CD14-positive monocyte (primary cell): ENCODE results near the gene ERBB4. TPM values are rescaled to one million over a fixed set of nuclear protein-coding genes. Genes with fewer than 3 reads are reported as not detected.

Source experiments
- DNase-seq, 3 donors: peaks; one replicate each; pipeline ENCODE4 v3.0.0-alpha.2; 2011 to 2022
- H2AFZ ChIP-seq: 2 replicates; pipeline ENCODE4 v1.6.0; 2012; ENCODE audit warnings: mild to moderate bottlenecking, low read depth, low read length, inconsistent platforms; ENCODE audit not compliant: insufficient read depth, poor library complexity, severe bottlenecking
- H3K27ac ChIP-seq, 2 donors: 1 replicate in 1 of 2; 2 replicates in 1 of 2; pipeline ENCODE4 v1.5.1; 2012 to 2013; ENCODE audit warnings: low read length in 2 of 2, control low read depth in 1 of 2, inconsistent platforms in 1 of 2, low read depth in 1 of 2, mild to moderate bottlenecking in 1 of 2
- H3K27me3 ChIP-seq, 2 donors: one replicate each; pipeline versions ENCODE4 v1.6.0 to v1.6.1; 2011 to 2013; ENCODE audit warnings: low read length in 2 of 2; ENCODE audit not compliant: control insufficient read depth in 2 of 2, insufficient read depth in 2 of 2
- H3K36me3 ChIP-seq, 2 donors: replicated peaks in 1 of 2; 1 replicate in 1 of 2; 2 replicates in 1 of 2; pipeline versions ENCODE4 v1.5.1 to v1.6.1; 2012 to 2013; ENCODE audit warnings: low read length in 2 of 2, control low read depth in 1 of 2, inconsistent platforms in 1 of 2, mild to moderate bottlenecking in 1 of 2; ENCODE audit not compliant: insufficient read depth in 2 of 2, control insufficient read depth in 1 of 2
- H3K4me1 ChIP-seq, 2 donors: 1 replicate in 1 of 2; 2 replicates in 1 of 2; pipeline versions ENCODE4 v1.5.1 to v1.6.1; 2012 to 2013; ENCODE audit warnings: low read length in 2 of 2, control low read depth in 1 of 2, inconsistent platforms in 1 of 2, mild to moderate bottlenecking in 1 of 2, moderate library complexity in 1 of 2; ENCODE audit not compliant: insufficient read depth in 2 of 2, control insufficient read depth in 1 of 2
- H3K4me2 ChIP-seq: replicated peaks from 2 replicates; pipeline ENCODE3; 2012; ENCODE audit warnings: low read length, moderate library complexity, mild to moderate bottlenecking; ENCODE audit not compliant: poor library complexity, severe bottlenecking; ENCODE audit errors: extremely low read depth
- H3K4me3 ChIP-seq, 3 experiments: fragments of 200-600 bp in 1 of 3; sonication (generic) in 1 of 3; replicated peaks in 1 of 3; 1 replicate in 2 of 3; 2 replicates in 1 of 3; pipeline ENCODE4 v1.5.1; 2011 to 2013; ENCODE audit warnings: low read length in 3 of 3, mild to moderate bottlenecking in 3 of 3, control low read depth in 2 of 3, low read depth in 2 of 3, inconsistent platforms in 1 of 3, moderate library complexity in 1 of 3
- H3K79me2 ChIP-seq: 2 replicates; pipeline ENCODE4 v1.6.0; 2012; ENCODE audit warnings: mild to moderate bottlenecking, control low read depth, inconsistent platforms, low read length, moderate library complexity; ENCODE audit not compliant: insufficient read depth
- H3K9ac ChIP-seq: 2 replicates; pipeline ENCODE4 v1.6.0; 2017; ENCODE audit warnings: low read length, mild to moderate bottlenecking; ENCODE audit not compliant: insufficient read depth, poor library complexity, severe bottlenecking
- H3K9me3 ChIP-seq, 2 donors: replicated peaks in 1 of 2; 1 replicate in 1 of 2; 2 replicates in 1 of 2; pipeline versions ENCODE4 v1.5.1 to v1.6.1; 2012 to 2013; ENCODE audit warnings: low read length in 2 of 2, control low read depth in 1 of 2; ENCODE audit not compliant: control insufficient read depth in 1 of 2, insufficient read depth in 1 of 2
- H4K20me1 ChIP-seq: 2 replicates; pipeline ENCODE4 v1.6.0; 2012; ENCODE audit warnings: mild to moderate bottlenecking, low read length, control low read depth, moderate library complexity; ENCODE audit not compliant: insufficient read depth
- H3K27ac Mint-ChIP-seq, 7 donors: one replicate each; pipeline ENCODE4 v1.8.0; 2020; ENCODE audit warnings: mild to moderate bottlenecking in 7 of 7, mixed read lengths in 7 of 7, moderate library complexity in 6 of 7, inconsistent platforms in 2 of 7
- H3K27me3 Mint-ChIP-seq, 3 donors: one replicate each; pipeline ENCODE4 v1.8.0; 2021 to 2022; ENCODE audit warnings: low read depth in 3 of 3, mild to moderate bottlenecking in 3 of 3, mixed read lengths in 3 of 3, moderate library complexity in 3 of 3, inconsistent platforms in 1 of 3
- H3K36me3 Mint-ChIP-seq, 2 donors: one replicate each; pipeline ENCODE4 v1.8.0; 2020; ENCODE audit warnings: mixed read lengths in 2 of 2, inconsistent platforms in 1 of 2, mild to moderate bottlenecking in 1 of 2
- H3K4me1 Mint-ChIP-seq: one replicate; pipeline ENCODE4 v1.8.0; 2020; ENCODE audit warnings: mild to moderate bottlenecking, mixed read lengths
- H3K4me3 Mint-ChIP-seq, 2 donors: one replicate each; pipeline ENCODE4 v1.8.0; 2020; ENCODE audit warnings: mild to moderate bottlenecking in 2 of 2, mixed read lengths in 2 of 2, moderate library complexity in 1 of 2
- H3K9me3 Mint-ChIP-seq, 7 donors: one replicate each; pipeline ENCODE4 v1.8.0; 2020 to 2022; ENCODE audit warnings: mixed read lengths in 7 of 7, mild to moderate bottlenecking in 6 of 7, moderate library complexity in 6 of 7, inconsistent platforms in 2 of 7
- WGBS: methylation state at CpG from one replicate; pipeline ENCODE4 v1.1.5; 2013; ENCODE audit warnings: missing lambda C conversion rate; ENCODE audit not compliant: insufficient coverage; 5-methylcytosine and 5-hydroxymethylcytosine counted together
- intact Hi-C, 2 donors: fragments of 100-400 bp; cut with micrococcal nuclease; formaldehyde crosslinking; loops; one replicate each; pipeline versions ENCODE4 v1.15.0 to v1.15.1; 2023
- polyA plus RNA-seq, 3 donors: library from polyadenylated mRNA; depleted of rRNA in 1 of 3; unstranded in 2 of 3; stranded (reverse) in 1 of 3; fragments of 300-500 nt in 2 of 3; fragments of >200 nt in 1 of 3; fragmentation: Illumina TruSeq in 2 of 3; gene quantifications; 1 replicate in 2 of 3; 2 replicates in 1 of 3; pipeline ENCODE4 v1.2.3, GENCODE V29; 2012 to 2021
- TF ChIP-seq, protein P1 (sequence below): fragments of 200-600 bp; IDR thresholded peaks from one replicate; pipeline ENCODE4 v1.8.0; 2022; ENCODE audit warnings: antibody characterized with exemption, mild to moderate bottlenecking

The ERBB4 gene
- polyA plus RNA-seq, 3 donors, result not detected

DNA sequence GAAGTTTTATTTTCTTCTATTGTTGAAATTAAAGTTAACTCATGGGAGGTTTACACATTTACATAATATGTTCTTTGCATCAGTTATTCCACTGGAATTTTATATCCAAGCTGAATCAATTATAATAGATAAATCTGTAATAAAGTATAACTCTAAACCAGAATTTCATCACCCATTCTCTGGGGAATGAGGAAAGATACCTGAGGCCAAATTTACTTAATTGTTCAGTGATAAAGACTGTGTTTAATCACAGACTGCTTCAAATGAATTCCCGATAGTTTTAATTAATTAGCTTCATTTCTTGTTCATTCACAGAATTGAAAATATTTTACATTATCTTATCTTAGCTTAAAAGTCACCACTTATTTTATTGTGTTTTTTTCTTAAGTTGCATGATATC, 562.5 kb downstream of the ERBB4 start:
- Histone ChIP-seq H3K4me3 (no peak overlapping the region), H2AFZ (no peak overlapping the region), H3K27ac (no peak overlapping the region), H4K20me1 (no peaks in the 10 kb centered on the region), H3K4me2 (no peak overlapping the region), H3K27me3 (no peaks in the 10 kb centered on the region), H3K4me1 (no peaks in the 10 kb centered on the region), H3K9ac (no peak overlapping the region), H3K36me3 (no peaks in the 10 kb centered on the region), H3K9me3 (no peaks in the 10 kb centered on the region), H3K79me2 (no peaks in the 10 kb centered on the region)
- no peaks in the 10 kb centered on the region for H3K36me3 Mint-ChIP-seq
- peaks cover 0 to 8% (median 2%) of the 10 kb centered on the region in 7 donors for H3K9me3 Mint-ChIP-seq
- H3K4me3 Mint-ChIP-seq, result no peak overlapping the region
- TF ChIP-seq, protein P1, sequence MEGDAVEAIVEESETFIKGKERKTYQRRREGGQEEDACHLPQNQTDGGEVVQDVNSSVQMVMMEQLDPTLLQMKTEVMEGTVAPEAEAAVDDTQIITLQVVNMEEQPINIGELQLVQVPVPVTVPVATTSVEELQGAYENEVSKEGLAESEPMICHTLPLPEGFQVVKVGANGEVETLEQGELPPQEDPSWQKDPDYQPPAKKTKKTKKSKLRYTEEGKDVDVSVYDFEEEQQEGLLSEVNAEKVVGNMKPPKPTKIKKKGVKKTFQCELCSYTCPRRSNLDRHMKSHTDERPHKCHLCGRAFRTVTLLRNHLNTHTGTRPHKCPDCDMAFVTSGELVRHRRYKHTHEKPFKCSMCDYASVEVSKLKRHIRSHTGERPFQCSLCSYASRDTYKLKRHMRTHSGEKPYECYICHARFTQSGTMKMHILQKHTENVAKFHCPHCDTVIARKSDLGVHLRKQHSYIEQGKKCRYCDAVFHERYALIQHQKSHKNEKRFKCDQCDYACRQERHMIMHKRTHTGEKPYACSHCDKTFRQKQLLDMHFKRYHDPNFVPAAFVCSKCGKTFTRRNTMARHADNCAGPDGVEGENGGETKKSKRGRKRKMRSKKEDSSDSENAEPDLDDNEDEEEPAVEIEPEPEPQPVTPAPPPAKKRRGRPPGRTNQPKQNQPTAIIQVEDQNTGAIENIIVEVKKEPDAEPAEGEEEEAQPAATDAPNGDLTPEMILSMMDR, result no peak
- H3K27me3 Mint-ChIP-seq, result peaks cover 0 to 1% (median 0%) of the 10 kb centered on the region in 3 donors
- H3K4me1 Mint-ChIP-seq, result no peaks in the 10 kb centered on the region
- WGBS, result no CpG with 5 or more reads among the region's 1 CpG
- no peak for DNase-seq
- intact Hi-C loops, result no loop called here
- H3K27ac Mint-ChIP-seq, result no peak overlapping the region

DNA sequence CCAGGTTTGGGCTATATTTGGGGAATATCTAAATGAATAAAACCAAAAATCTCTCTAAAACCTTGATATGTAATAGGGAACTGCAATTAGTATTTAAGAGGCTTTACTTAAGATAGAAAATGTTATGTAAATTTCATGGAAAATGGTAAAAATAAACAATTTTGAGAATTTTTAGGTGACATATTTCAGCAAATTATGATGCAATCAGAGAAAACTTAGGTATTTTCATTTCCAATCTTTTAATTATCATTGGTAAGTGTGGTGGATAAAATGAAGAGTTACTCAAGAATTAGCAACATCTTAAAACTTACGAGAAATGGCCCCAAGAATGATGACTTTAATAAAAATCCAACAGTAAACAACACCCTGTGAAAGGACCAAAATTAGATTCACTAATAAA, 571.4 kb downstream of the ERBB4 start:
- no peak for DNase-seq
- intact Hi-C loops, result no loop called here
- Histone ChIP-seq H3K4me3 (no peak overlapping the region), H3K27ac (no peak overlapping the region), H3K4me2 (no peak overlapping the region), H3K4me1 (no peaks in the 10 kb centered on the region), H4K20me1 (no peaks in the 10 kb centered on the region), H3K9me3 (no peaks in the 10 kb centered on the region), H3K9ac (no peak overlapping the region), H3K79me2 (no peaks in the 10 kb centered on the region), H3K27me3 (no peaks in the 10 kb centered on the region), H2AFZ (no peak overlapping the region), H3K36me3 (no peaks in the 10 kb centered on the region)
- Mint-ChIP-seq H3K9me3 (peaks cover 0 to 4% (median 0%) of the 10 kb centered on the region in 7 donors), H3K4me1 (no peaks in the 10 kb centered on the region), H3K27me3 (peaks cover 0 to 2% (median 0%) of the 10 kb centered on the region in 3 donors), H3K27ac (no peak overlapping the region), H3K4me3 (no peak overlapping the region), H3K36me3 (no peaks in the 10 kb centered on the region)
- TF ChIP-seq, protein P1, result no peak
- no CpG with 5 or more reads among the region's 1 CpG for WGBS
